ENCODE measurements around the gene ANKRD24. TPM values are rescaled to one million over a fixed set of nuclear protein-coding genes. Genes with fewer than 3 reads are reported as not detected.
"Not testable (repeated sequence)": the region's sequence is repeated elsewhere in the genome, so short reads cannot be mapped to it uniquely, and the experiment has no call there.

ANKRD24 gene
- total RNA-seq, 1 experiment from 2014 or later: 1.2 TPM

GRCh38 chr19:4228765-4229178, 46.3 kb downstream of the ANKRD24 start:
- H3K27ac Mint-ChIP-seq (ENCODE audit: low read depth, unreplicated experiment): no peak overlapping the region
- intact Hi-C loops (cut with micrococcal nuclease): no loop called here
- BruUV-seq (replicated peaks): no TSS peak
- TF ChIP-seq CTCF (IDR thresholded peaks at IDR 0.05; ENCODE audit: unreplicated experiment): no peak
- H3K4me3 Mint-ChIP-seq (ENCODE audit: unreplicated experiment): no peak overlapping the region
- peaks cover 4% of the 10 kb centered on the region for H3K4me1 Mint-ChIP-seq (ENCODE audit: insufficient read depth, unreplicated experiment)
- H3K9me3 Mint-ChIP-seq (ENCODE audit: unreplicated experiment): no peaks in the 10 kb centered on the region
- H3K27me3 Mint-ChIP-seq (ENCODE audit: insufficient read depth, unreplicated experiment): no peaks in the 10 kb centered on the region
- POLR2A ChIA-PET: no interaction called here
- DNase-seq (ENCODE audit: unreplicated experiment): no peak
- H3K36me3 Mint-ChIP-seq (ENCODE audit: insufficient read depth, unreplicated experiment): peaks cover 4% of the 10 kb centered on the region
- CTCF ChIA-PET: no interaction called here

- Mint-ChIP-seq H3K27ac (ENCODE audit: low read depth, unreplicated experiment) (no peak within 1 kb of the TSS), H3K9me3 (ENCODE audit: unreplicated experiment) (no peaks in the 10 kb centered on the region), H3K27me3 (ENCODE audit: insufficient read depth, unreplicated experiment) (no peaks in the 10 kb centered on the region), H3K4me1 (ENCODE audit: insufficient read depth, unreplicated experiment) (peaks cover 4% of the 10 kb centered on the region), H3K36me3 (ENCODE audit: insufficient read depth, unreplicated experiment) (peaks cover 4% of the 10 kb centered on the region), H3K4me3 (ENCODE audit: unreplicated experiment) (no peak within 1 kb of the TSS)
- DNase-seq (ENCODE audit: unreplicated experiment): peak; percentile 37
- POLR2A ChIA-PET: no interaction called here
- no TSS peak for BruUV-seq (replicated peaks)
- intact Hi-C loops (cut with micrococcal nuclease): no loop called here
- CTCF ChIA-PET: no interaction called here
- TF ChIP-seq CTCF (IDR thresholded peaks at IDR 0.05; ENCODE audit: unreplicated experiment): no peak
These were observed 46.9 kb downstream of the ANKRD24 start, which contains the start of gene EBI3 for GRCh38 chr19:4229179-4229931. Gene EBI3 (plus strand): TSS chr19:4229523. CDS start chr19:4229551, 28 bp downstream.

- H3K36me3 Mint-ChIP-seq (ENCODE audit: insufficient read depth, unreplicated experiment); POLR2A ChIA-PET; DNase-seq (ENCODE audit: unreplicated experiment); CTCF ChIA-PET; H3K27me3 Mint-ChIP-seq (ENCODE audit: insufficient read depth, unreplicated experiment); BruUV-seq (replicated peaks); H3K4me3 Mint-ChIP-seq (ENCODE audit: unreplicated experiment); intact Hi-C loops (cut with micrococcal nuclease); H3K27ac Mint-ChIP-seq (ENCODE audit: low read depth, unreplicated experiment); H3K9me3 Mint-ChIP-seq (ENCODE audit: unreplicated experiment); H3K4me1 Mint-ChIP-seq (ENCODE audit: insufficient read depth, unreplicated experiment): not testable (repeated sequence)
These were observed 47.7 kb downstream of the ANKRD24 start for GRCh38 chr19:4230237-4230636.

GRCh38 chr19:4231521-4231920, 49.0 kb downstream of the ANKRD24 start:
- H3K27ac Mint-ChIP-seq (ENCODE audit: low read depth, unreplicated experiment); intact Hi-C loops (cut with micrococcal nuclease); BruUV-seq (replicated peaks): not testable (repeated sequence)

GRCh38 chr19:4232139-4232538, 49.6 kb downstream of the ANKRD24 start:
- H3K4me3 Mint-ChIP-seq (ENCODE audit: unreplicated experiment); POLR2A ChIA-PET; H3K4me1 Mint-ChIP-seq (ENCODE audit: insufficient read depth, unreplicated experiment); BruUV-seq (replicated peaks); DNase-seq (ENCODE audit: unreplicated experiment); H3K27ac Mint-ChIP-seq (ENCODE audit: low read depth, unreplicated experiment); H3K9me3 Mint-ChIP-seq (ENCODE audit: unreplicated experiment); H3K27me3 Mint-ChIP-seq (ENCODE audit: insufficient read depth, unreplicated experiment); H3K36me3 Mint-ChIP-seq (ENCODE audit: insufficient read depth, unreplicated experiment); intact Hi-C loops (cut with micrococcal nuclease): not testable (repeated sequence)
- CTCF ChIA-PET: interaction anchor here (0.6 to 0.7 kb wide), 3 partner anchors 98 to 837 kb away, joined by 3 read pairs; no protein-coding TSS in a partner anchor

More at GRCh38 chr19:4231521-4231920, 49.0 kb downstream of the ANKRD24 start:
- H3K36me3 Mint-ChIP-seq (ENCODE audit: insufficient read depth, unreplicated experiment); H3K4me1 Mint-ChIP-seq (ENCODE audit: insufficient read depth, unreplicated experiment); DNase-seq (ENCODE audit: unreplicated experiment); H3K9me3 Mint-ChIP-seq (ENCODE audit: unreplicated experiment); POLR2A ChIA-PET; H3K4me3 Mint-ChIP-seq (ENCODE audit: unreplicated experiment); H3K27me3 Mint-ChIP-seq (ENCODE audit: insufficient read depth, unreplicated experiment): not testable (repeated sequence)
- CTCF ChIA-PET: interaction anchor here (0.6 to 0.8 kb wide), 2 partner anchors 25 to 836 kb away, joined by 3 read pairs; no protein-coding TSS in a partner anchor

Data from MCF 10A (cell line).